HG03521 (cell line): ENCODE measurements around the gene MESP1.
"Not testable (repeated sequence)": the region's sequence is repeated elsewhere in the genome, so short reads cannot be mapped to it uniquely, and the experiment has no call there.

Experiments
- ATAC-seq: cut with Tn5 transposase; IDR thresholded peaks from one replicate; pipeline ENCODE4 v1.9.1; 2021; ENCODE audit warnings: mild to moderate bottlenecking, moderate library complexity; ENCODE audit not compliant: unreplicated experiment

Gene MESP1, protein sequence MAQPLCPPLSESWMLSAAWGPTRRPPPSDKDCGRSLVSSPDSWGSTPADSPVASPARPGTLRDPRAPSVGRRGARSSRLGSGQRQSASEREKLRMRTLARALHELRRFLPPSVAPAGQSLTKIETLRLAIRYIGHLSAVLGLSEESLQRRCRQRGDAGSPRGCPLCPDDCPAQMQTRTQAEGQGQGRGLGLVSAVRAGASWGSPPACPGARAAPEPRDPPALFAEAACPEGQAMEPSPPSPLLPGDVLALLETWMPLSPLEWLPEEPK

DNA sequence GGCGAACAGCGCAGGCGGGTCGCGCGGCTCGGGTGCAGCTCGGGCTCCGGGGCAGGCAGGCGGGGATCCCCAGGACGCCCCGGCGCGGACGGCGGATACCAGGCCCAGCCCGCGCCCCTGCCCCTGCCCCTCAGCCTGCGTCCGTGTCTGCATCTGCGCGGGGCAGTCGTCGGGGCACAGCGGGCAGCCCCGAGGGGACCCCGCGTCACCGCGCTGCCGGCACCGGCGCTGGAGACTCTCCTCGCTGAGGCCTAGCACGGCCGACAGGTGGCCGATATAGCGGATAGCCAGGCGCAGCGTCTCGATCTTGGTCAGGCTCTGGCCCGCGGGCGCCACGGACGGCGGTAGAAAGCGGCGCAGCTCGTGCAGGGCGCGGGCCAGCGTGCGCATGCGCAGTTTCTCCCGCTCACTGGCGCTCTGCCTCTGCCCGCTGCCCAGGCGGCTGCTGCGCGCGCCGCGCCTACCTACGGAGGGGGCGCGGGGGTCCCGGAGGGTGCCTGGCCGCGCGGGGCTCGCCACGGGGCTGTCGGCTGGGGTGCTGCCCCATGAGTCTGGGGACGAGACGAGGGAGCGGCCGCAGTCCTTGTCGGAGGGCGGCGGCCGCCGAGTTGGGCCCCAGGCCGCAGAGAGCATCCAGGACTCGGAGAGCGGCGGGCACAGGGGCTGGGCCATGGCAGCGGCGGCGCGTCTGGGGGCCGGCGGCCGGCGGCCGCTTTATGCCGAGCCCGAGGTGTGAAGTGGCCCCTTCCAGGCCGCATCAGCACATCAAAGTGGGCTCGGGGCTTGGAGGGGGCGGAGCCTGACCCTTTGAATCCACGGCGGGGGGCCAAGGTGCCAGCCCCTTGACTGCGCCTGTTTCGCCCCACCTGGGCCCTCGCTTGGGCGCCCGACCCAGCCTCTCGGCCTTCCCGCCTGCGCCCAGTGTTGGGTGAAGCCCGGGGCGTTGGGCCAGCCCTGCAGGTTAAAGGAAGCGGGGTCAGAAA is at the start of gene MESP1:
Gene MESP1, minus strand, starts transcription at position 690 of the 983 bp plus-strand sequence. Its CDS starts 18 bp downstream, at position 672.
- peak; percentile 94 for ATAC-seq

DNA sequence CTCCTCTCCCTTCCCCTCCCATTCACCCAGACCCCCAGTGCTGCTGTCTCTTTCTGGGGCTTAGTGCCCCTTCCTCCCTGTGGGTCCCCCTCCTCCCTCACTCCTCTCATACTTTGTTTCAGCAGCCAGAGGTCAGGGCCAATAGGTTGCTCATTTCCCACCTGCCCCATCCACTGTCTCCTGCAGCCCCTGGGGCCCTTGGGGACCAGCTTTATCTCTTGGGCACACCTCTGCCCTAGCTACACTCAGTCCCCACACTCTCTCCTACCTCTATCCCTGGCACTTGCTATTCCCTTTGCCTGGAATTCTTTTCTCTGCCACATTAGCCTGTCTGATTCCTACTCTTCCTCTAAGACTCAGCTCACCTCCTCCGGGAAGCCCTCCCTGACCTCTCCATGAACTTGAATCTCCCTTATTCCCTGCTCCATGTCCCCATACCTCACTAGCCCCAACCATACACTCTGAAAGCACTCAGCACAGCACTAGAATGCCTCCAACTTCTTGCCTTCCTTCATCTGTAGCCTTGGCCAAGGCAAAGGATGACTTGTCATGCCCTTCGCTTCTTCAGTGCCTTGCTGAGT is 49.0 kb upstream of the MESP1 start:
- no peak for ATAC-seq

DNA sequence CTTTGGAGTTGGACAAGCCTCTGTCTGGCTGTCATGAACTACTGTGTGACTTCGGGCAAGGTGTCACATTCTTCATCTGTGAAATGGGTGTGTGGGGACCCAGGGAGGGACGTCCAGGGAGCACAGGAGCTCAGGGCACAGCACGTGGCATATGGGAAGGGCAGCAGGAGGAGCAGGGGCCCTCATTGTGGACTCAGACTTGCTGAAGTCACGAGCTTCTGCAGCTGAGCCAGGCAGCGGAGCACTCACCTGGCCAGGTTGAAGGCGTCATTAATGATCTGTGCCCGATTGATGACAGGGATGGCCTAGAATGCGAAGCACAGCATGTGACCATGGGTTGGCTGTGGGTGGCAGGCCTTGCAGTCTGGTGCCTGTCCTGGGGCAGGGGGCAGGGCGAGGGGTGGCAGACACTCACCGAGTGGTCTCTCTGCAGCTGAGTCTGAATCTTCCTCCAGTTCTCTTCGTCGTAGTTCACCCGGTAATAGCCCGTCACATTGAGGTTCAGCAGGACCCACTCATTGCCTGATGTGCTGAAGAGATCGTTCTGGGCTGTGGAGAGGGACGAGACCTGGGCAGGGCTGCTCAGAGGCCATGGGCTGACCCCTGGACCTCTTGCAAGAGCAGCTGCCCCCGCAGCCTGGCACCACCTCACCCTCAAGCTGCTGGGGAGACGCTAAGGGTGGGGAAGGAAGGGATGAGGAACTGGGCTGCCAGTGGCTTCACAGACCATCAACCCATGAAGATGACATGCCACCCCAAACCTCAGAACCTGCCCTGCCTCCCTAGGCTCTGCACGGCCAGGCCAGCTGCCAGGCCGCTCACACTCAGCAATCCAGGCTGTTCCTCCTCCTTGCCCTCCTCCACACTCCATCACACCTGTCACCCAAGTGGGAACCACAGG is 48.2 kb upstream of the MESP1 start:
- no peak for ATAC-seq

DNA sequence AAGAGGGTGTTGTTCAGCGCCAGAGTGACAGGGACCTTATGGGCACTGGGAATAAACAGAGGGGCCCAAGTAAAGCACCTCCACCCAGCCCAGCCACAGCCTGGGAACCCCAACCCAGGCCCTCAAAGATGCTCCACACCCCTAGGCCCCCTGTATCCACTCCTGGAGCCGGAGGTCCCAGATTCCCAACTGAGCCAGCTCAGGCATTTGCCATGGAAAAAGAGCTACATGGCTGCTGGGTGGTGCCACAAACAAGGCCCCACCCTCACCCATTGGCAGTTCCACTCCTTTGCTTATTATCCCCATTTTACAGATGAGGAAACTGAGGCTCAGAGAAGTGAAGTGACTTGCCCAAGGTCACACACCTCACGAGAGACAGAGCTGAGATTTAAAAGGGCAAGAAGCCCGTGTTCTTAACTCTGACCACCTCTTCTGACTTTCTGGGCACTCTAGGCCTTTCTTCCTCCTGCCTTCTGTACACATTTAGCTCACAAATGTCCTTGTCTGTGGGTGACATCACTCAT is 46.7 kb upstream of the MESP1 start:
- no peak for ATAC-seq

DNA sequence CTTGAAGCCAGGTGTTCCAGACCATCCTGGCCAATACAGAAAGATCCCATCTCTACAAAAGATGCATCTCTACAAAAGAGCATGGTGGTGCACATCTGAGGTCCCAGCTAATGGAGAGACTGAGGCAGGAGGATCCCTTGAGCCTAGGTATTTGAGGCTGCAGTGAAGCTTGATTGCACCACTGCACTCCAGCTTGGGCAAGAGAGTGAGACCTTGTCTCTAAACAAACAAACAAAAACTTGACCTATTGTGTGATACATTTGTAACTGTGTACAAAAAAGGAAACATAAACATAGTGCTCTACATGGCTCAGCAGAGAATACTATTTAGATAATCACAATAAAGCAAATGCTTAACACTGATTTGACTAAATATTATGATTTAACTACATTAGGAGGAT is 44.9 kb upstream of the MESP1 start:
- ATAC-seq, result no peak

DNA sequence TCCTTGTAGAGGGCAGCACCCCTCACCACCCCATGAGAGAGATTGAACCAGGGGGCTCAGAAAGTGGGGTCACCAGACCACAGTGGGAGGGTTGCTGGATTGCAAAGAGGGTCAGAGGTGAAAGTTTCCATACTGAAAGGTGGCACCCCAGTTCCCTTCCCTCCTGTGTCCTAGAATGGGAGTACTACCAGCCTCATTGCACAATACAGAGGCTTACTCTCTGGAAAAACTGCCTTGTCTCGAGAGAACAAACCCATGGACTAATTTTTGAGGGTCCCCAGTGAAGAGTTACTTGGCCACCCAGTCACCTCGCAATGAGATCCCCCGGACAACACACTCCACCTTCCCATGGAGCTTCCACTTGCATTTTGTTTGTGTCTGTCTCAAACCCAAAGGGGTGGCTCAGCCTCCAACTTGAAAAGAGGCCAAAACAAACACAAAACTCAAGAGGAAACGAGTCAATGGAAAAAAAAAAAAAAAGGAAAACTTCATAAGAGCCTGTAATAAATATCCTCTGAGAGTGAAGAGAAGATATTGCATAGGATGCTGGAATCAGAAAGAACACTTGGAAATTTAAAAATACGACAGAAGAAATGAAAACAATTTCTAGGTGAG is 43.7 kb upstream of the MESP1 start:
- no peak for ATAC-seq

DNA sequence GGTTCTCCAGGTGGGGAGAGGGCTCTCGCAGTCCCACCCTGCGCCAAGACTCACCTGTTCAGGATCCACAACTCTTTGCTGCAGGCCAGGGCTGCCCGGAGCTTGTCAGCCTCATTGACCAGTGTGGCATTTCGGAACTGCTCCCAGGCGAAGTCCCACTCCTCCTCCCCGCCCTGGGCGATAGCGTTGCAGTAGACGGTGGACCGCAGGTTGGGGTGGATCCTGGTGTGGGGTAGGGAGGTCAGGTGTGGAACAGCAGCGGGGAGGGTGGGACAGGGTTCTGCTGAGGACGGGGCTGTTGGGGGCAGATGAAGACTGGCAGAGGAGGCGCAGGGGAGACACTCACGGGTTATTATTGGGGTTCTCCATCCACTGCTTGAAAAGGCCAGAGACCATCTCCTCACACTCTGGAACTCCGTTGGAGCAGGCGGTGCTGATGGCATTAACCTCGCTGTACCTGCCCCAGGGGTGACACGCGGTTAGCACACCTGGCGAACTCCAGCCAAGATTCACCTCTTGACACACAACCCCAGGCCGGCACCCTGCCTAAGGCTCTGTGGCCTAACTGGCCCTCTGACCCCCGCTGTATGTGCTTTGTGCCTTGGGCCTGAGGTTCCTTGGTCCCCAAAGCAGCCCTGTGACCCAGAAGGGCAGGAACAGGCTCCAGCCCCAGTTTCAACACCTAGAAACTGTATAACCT is 41.2 kb upstream of the MESP1 start:
- no peak for ATAC-seq

DNA sequence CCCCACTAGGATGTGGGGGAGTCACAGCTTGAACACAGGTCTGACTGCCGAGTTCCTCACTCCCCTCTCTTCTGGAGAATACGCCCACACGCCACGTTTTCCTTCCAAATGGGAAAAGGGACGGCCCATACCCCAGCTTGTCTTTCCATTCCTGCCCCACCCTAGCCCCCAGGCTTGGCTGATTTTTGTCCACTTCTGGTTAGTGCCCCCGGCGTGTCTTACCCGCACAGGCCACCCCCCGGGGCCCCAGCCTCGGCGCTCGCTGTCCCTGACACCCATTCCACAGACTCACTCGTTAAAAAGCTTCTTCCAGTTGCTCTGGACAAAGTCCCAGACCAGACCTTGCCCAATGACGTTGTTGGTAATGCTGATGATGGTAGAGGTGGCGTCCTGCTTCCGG is 39.6 kb upstream of the MESP1 start:
- ATAC-seq, result no peak

DNA sequence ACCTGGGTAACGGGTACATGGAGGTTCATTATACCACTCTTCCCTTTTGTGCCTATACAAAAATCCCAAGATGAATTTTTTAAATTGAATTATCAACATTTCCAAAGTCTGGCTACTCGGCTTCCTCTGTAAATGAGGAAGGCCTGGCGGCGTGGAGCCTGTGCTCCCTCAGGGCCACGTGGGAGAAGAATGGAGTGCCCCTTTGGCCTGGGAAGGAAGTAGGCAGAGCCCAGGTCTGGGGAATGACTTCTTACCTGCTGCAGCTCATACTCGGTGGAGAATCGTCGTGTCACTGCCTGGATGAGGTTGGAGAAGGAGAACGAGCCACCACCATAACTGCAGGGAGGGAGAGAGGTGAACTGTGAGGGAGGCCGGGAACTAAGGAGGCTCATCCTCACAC is 39.2 kb upstream of the MESP1 start:
- no peak for ATAC-seq

DNA sequence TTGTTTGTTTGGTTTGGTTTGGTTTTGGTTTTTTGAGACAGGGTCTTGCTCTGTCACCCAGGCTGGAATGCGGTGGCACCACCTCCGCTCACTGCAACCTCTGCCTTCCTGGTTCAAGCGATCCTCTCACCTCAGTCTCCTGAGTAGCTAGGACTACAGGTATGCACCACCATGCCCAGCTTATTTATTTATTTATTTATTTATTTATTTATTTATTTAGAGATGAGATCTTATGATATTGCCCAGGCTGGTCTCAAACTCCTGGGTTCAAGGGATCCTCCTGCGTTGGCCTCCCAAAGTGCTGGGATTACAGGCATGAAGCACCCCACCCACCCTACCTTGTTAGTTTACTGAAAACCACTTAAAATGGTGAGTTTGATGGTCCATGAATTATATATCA is 37.5 kb upstream of the MESP1 start:
- not testable (repeated sequence) for ATAC-seq

DNA sequence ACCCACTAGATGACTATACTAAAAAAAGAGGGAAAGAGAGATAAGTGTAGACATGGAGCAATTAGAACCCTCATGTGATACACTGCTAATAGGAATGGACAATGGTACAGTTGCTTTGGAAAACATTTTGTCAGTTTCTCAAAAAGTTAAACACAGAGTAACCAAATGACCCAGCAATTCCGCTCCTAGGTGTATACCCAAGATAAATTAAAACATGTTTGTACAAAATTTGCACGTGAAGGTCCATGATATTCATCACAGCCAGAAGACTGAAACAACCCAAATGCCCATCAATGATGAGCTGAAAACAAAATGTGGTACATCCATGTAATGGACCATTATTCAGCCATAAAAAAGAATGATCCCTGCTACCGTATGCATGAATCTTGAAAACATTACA is 36.9 kb upstream of the MESP1 start:
- ATAC-seq, result no peak

DNA sequence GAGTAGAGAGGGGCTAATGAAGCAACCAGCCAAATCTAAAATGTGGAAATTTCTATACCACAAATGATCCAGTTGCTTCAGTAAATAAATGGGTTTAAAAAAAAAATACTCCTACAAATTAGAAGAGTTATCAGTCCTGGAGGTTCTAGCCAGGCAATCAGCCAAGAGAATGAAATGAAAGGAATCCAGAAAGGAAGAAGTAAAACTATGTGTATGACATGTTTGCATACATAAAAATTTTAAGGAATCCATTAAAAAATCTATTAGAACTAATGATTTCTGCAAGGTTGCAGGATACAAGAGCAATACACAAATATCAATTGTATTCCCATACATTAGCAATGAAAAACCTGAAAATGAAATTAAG is 34.7 kb upstream of the MESP1 start:
- ATAC-seq, result no peak

DNA sequence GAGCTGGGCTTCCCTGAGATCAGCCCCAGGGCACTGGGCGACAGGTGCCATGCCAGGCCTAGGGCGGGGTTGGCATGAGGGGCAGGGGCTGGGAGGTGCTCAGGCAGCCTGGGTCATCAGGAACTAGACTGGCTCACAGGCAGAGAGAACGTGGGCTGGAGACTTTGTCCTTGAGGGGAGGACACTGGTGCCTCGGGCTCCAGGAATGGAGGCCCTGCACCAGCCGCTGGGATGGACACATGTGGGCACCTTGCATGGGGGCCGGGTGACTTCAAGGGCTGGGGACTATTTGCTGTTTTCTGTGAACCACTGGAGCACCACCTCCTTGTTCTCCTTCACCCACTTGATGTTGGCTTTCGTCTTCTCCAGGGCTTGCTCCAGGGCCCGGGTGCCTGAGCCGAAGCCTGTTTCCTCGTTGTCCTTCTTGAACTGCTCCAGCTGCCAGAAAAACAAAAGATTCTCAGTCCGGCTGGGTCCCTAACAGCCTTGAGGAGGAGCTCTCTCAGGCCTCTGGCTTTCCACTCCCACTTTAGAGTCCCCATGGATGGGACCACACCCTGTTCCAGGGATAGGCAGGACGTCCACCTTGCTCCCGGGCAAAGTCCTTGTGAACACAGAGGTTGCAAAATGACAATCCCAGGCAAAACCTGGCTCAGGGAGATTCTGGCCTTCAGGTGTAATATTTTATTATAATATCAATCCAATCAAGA is 34.2 kb upstream of the MESP1 start:
- ATAC-seq, result no peak

DNA sequence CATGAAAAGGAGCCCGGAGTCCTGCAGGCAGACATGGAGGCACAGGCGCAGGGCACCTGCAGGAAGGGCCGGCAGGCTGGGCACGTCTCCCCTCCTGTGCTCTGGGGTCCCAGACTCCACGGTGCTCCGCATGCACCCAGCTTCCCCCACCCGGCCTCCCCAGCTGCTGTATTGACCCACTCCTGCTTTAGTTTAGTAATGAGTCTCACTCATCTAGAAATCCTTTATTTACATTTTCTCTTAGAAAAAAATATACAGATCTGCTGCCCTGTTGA is 33.6 kb upstream of the MESP1 start:
- no peak for ATAC-seq

DNA sequence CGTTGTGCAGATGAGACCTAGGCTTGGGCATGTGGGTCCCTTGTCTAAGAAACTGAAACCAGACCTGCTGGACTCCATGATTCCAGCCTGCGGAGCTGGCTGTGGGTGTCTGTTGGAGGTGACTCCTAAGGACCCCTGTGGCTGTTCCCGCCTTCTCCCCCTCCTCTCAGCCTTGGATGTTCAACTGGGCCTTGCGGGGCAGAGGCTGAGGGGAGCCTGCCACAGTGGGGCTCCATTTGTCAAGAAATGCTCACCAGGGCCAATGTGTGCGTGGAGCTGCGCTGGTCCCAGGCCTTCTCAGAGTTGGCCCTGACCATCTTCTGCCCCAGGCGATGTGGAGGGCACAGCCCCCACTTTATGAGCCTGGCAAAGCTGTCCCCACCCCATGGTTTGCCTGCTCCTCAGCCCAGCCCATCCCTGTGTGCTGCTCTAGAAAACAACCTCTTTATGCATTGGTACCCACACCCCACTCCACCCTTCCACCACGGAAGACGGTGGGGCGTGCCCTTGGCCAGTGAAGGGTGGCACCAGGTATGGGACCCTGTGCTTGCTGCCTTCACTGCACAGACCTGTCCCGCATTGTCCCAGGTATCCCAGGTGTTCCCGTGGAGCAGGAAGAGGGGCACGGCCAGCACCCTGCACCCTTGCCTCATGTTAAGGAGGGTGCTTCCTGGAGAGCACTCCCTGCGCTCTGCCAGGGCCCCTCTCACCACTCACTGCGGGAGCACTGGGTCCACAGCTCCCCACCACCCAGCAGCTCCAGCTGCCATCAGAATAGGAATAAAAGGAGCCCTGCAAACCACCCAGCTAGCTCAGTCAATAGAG is 33.0 kb upstream of the MESP1 start:
- no peak for ATAC-seq

DNA sequence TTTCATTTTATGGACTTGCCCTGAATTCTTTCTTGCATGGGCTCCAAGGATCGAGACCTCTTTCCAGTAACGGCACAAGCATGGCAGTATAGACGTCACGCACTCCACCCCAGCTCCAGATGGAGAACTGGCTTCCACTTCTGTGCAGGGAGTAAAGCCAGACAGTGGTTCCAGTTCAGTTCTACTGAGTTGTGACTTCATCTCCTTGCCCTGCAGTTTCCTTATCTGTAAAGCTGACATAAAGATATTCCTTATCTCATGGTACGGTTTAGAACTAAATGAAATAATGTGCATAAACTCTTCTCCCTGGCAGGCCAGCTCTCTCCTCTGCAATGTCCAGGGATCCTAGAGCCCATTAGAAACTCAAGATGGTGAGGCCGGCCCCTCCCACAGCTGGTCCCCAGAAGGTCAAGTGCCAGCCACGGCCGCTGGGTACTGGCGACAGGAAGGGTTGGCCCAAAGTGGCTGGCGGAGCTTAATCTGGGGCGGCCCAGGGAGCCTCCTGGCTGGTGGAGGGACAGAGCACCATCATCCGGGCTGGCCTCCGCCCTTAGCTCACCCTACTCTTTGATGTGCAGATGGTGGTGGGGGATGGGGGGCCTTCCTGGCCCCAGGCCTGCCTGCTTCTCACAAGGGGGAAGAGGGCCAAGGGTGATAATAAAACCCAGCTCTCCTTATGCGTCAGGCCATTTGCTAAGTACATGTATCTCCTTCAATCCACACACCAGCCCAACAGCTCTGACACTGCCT is 32.2 kb upstream of the MESP1 start:
- ATAC-seq, result no peak

DNA sequence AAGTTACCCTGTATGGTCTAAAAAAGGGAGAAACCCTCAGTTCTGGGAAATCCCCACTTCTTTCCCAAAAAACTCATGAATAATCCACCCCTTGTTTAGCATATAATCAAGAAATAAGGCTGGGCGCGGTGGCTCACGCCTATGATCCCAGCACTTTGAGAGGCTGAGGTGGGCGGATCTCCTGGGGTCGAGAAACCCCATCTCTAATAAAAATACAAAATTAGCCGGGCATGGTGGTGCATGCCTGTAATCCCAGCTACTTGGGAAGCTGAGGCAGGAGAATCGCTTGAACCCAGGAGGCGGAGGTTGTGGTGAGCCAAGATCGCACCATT is 31.5 kb upstream of the MESP1 start:
- not testable (repeated sequence) for ATAC-seq
